RWPE2 (cell line): ENCODE results near the gene NMBR.
"Not testable (repeated sequence)": the region's sequence is repeated elsewhere in the genome, so short reads cannot be mapped to it uniquely, and the experiment has no call there.

ENCODE experiments used
- ATAC-seq: fragments of 200-7000 bp; cut with Tn5 transposase; 3 replicates; pipeline ENCODE4 v1.9.1; 2021; ENCODE audit warnings: low read depth
- DNase-seq: peaks from one replicate; pipeline ENCODE4 v3.0.0-alpha.2; 2020; ENCODE audit warnings: low spot score
- H3K27ac ChIP-seq: fragments of 450-650 bp; 2 replicates; pipeline ENCODE4 v1.5.1; 2017; ENCODE audit warnings: mild to moderate bottlenecking; ENCODE audit not compliant: poor library complexity, severe bottlenecking
- H3K27me3 ChIP-seq: fragments of 250-450 bp; sonication (Bioruptor Pico); 2 replicates; pipeline ENCODE4 v1.5.1; 2021; ENCODE audit warnings: mild to moderate bottlenecking, moderate library complexity; ENCODE audit not compliant: insufficient read depth, poor library complexity, severe bottlenecking
- H3K36me3 ChIP-seq: fragments of 250-450 bp; sonication (Bioruptor Pico); 2 replicates; pipeline ENCODE4 v1.5.1; 2020; ENCODE audit warnings: low read depth, mild to moderate bottlenecking, moderate library complexity
- H3K4me1 ChIP-seq: fragments of 250-450 bp; sonication (Bioruptor Pico); 2 replicates; pipeline ENCODE4 v1.5.1; 2021; ENCODE audit warnings: mild to moderate bottlenecking, moderate library complexity; ENCODE audit not compliant: insufficient read depth, poor library complexity, severe bottlenecking
- H3K4me3 ChIP-seq: fragments of 250-450 bp; sonication (Bioruptor Pico); 2 replicates; pipeline ENCODE4 v1.5.1; 2021; ENCODE audit warnings: mild to moderate bottlenecking, moderate library complexity; ENCODE audit not compliant: severe bottlenecking
- H3K9me3 ChIP-seq: fragments of 250-450 bp; sonication (Bioruptor Pico); 2 replicates; pipeline ENCODE4 v1.5.1; 2021; ENCODE audit warnings: mild to moderate bottlenecking, moderate library complexity; ENCODE audit not compliant: severe bottlenecking
- TF ChIP-seq, protein P1 (sequence below): fragments of 450-650 bp; IDR thresholded peaks from one replicate; pipeline ENCODE4 v1.5.1; 2017; ENCODE audit warnings: mild to moderate bottlenecking, moderate library complexity; ENCODE audit not compliant: poor library complexity, severe bottlenecking

Gene NMBR

DNA sequence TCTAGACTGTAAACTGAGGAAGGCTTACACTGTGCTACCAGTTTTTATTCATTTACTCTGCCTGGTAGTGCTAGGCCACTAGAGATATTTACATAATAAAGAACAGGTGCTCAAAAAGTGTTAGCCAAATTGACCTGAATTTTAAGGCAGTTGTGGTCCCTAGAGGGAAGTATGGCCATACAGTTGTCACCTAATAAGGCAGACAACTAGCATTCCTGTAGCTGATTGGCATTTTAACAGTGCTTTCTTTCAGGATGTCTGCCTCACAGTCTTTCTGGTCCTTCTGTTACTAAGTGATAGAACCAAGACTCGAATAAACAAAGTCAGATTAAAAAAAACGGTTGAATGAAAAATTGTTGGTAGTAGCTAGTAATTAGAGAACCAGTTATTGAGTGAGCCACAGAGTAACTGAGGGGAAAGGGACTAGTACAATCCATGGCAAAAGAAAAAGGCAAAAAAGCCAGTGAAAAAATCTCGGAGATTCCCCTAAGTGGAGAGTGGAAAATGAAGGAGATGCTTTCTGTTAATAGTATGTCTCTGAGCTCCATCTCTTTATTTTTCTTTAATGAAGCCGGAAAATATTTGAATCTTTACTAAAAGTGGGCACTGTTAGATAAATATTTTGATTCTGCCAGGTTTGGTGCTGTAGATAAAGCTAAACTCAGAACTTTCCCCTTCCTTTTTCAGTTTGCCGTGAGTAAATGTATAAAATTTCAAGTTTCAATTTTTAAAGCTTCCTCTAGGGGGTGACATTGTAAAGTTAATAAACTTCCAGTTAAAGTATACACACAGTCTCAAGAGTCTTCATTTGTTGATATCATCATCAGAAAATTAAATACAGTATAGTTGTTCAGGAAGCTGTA is 9.2 kb upstream of the NMBR start:
- peaks cover 3% of the 10 kb centered on the region; the same call in 1 of the 2 replicates for H3K36me3 ChIP-seq
- H3K27me3 ChIP-seq, result no peaks in the 10 kb centered on the region
- H3K27ac ChIP-seq, result no peak overlapping the region
- TF ChIP-seq, protein P1, sequence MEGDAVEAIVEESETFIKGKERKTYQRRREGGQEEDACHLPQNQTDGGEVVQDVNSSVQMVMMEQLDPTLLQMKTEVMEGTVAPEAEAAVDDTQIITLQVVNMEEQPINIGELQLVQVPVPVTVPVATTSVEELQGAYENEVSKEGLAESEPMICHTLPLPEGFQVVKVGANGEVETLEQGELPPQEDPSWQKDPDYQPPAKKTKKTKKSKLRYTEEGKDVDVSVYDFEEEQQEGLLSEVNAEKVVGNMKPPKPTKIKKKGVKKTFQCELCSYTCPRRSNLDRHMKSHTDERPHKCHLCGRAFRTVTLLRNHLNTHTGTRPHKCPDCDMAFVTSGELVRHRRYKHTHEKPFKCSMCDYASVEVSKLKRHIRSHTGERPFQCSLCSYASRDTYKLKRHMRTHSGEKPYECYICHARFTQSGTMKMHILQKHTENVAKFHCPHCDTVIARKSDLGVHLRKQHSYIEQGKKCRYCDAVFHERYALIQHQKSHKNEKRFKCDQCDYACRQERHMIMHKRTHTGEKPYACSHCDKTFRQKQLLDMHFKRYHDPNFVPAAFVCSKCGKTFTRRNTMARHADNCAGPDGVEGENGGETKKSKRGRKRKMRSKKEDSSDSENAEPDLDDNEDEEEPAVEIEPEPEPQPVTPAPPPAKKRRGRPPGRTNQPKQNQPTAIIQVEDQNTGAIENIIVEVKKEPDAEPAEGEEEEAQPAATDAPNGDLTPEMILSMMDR, result peak; percentile 58
- no peak for DNase-seq
- no peaks in the 10 kb centered on the region for H3K9me3 ChIP-seq
- peak; percentile 44; the same call in 2 of the 3 replicates for ATAC-seq
- peaks cover 8% of the 10 kb centered on the region for H3K4me1 ChIP-seq
- H3K4me3 ChIP-seq, result no peak overlapping the region

DNA sequence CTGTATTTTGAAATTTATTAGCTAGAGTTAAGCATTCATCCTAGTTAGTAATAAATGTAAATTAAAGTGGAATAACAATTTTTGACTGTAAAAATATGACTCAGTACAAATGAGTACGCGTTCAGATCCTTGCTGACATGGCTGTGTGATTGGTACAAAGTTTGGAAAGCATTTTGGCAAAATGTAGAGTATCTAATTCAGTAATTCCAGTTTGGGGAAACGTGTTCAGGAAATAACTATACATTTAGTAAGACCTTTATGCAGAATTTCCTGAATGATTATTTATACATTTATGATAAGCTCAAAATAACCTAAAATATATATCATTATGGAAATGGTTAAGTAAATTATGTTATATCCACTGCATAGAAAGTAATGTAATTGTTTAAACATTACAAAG is 8.2 kb upstream of the NMBR start:
- Histone ChIP-seq H3K4me3 (no peak overlapping the region), H3K27ac (no peak overlapping the region), H3K27me3 (no peaks in the 10 kb centered on the region), H3K4me1 (peaks cover 8% of the 10 kb centered on the region), H3K36me3 (peaks cover 3% of the 10 kb centered on the region; the same call in 1 of the 2 replicates), H3K9me3 (no peaks in the 10 kb centered on the region)
- TF ChIP-seq, protein P1, result no peak
- DNase-seq (no peak), ATAC-seq (no peak)

DNA sequence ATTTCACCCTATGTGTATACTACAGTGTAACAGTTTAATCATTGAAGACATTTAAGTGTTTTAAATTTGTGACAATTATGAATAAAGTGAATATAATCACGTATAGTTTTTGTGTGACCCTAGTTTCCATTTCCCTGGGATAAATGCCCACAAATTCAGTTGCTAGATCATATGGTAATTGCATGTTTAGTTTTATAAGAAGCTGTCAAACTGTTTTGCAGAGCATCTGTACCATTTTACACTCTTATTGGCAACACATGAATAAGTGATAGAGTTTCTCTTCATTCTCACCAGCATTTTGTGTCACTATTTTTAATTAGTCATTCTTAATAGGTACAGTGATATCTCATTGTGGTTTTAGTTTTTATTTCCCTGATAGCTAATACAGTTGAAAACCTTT is 7.4 kb upstream of the NMBR start:
- no peak for DNase-seq
- ATAC-seq, result no peak
- peaks cover 5% of the 10 kb centered on the region; the same call in 1 of the 2 replicates for H3K36me3 ChIP-seq
- TF ChIP-seq, protein P1, result no peak
- H3K27ac ChIP-seq, result no peak overlapping the region
- H3K27me3 ChIP-seq, result no peaks in the 10 kb centered on the region
- no peak overlapping the region for H3K4me3 ChIP-seq
- peaks cover 11% of the 10 kb centered on the region for H3K4me1 ChIP-seq
- H3K9me3 ChIP-seq, result no peaks in the 10 kb centered on the region

DNA sequence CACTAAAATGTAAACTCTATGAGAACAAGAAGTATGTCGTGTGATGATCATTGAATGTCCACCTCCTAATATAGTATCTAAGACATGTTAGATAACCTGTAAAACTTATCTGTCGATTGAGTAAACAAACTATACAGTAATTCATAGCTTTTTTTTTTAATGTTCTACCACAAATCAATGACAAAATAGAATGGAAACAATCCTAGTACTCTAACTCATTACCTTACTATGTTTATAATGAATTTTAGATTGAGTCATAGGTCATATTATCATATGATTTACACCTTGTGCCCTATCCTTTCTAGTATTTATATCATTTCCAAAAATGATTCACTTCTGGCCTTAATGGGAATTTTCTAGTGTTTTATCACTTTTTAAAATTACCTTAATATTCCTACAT is 6.3 kb upstream of the NMBR start:
- Histone ChIP-seq H3K36me3 (peaks cover 15% of the 10 kb centered on the region), H3K27ac (peak overlapping the region; percentile 15), H3K27me3 (no peaks in the 10 kb centered on the region), H3K4me1 (peaks cover 21% of the 10 kb centered on the region), H3K4me3 (no peak overlapping the region), H3K9me3 (no peaks in the 10 kb centered on the region)
- DNase-seq (no peak), ATAC-seq (no peak)
- TF ChIP-seq, protein P1, result no peak

DNA sequence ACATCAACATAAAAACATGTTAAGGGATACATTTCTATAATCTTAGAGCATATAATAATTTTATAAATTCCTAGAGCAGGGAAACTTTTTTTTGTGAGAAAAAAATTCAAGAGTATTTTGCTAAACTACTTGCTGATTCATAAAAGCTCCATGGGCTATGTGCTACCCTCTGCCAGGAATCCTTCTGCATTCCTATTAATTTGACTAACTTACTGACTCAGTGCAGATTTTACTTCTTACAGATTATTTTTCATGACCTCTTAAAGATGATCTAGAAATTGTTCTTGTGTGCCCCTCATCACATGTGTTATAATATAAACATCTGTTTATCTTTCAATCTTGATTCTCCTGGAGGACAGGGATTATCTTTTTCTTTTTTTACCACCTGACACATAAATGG is 5.8 kb upstream of the NMBR start:
- DNase-seq, result no peak

DNA sequence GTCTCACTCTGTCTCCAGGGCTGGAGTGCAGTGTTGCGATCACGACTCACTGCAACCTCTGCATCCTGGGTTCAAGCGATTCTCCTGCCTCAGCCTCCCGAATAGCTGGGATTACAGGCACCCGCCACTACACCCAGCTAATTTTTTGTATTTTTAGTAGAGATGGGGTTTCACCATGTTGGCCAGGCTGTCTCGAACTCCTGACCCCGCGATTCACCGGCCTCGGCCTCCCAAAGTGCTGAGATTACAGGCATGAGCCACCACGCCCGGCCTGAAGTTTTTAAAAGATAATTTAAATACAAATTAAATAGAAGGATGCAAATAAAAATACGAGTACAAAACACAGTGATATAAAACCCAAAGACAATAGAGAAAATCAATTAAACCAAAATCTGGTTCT is 5.4 kb downstream of the NMBR start:
- H3K4me3 ChIP-seq, H3K9me3 ChIP-seq, H3K36me3 ChIP-seq, DNase-seq, H3K27ac ChIP-seq, H3K27me3 ChIP-seq, H3K4me1 ChIP-seq, ATAC-seq: not testable (repeated sequence)

More for the DNA sequence above, 5.8 kb upstream of the NMBR start:
- Histone ChIP-seq H3K4me3 (no peak overlapping the region), H3K27ac (peak overlapping the region; percentile 15), H3K27me3 (no peaks in the 10 kb centered on the region), H3K4me1 (peaks cover 23% of the 10 kb centered on the region), H3K9me3 (no peaks in the 10 kb centered on the region), H3K36me3 (peaks cover 16% of the 10 kb centered on the region)
- TF ChIP-seq, protein P1, result no peak
- ATAC-seq, result peak; percentile 81
